WTC11 (cell line): ENCODE measurements around the gene TRIM2. TPM values are rescaled to one million over a fixed set of nuclear protein-coding genes. Genes with fewer than 3 reads are reported as not detected.
A peak's percentile ranks its signal among the peaks of the same experiment; 100 is the strongest.

ENCODE experiments used
- CREB1 ChIP-seq: sonication (generic); formaldehyde crosslinking; IDR thresholded peaks from 2 replicates; pipeline ENCODE4 v1.8.0; 2023; ENCODE audit warnings: mild to moderate bottlenecking, missing genetic modification reagents
- ELF4 ChIP-seq: sonication (generic); formaldehyde crosslinking; IDR thresholded peaks from 2 replicates; pipeline ENCODE4 v1.8.1; 2022; ENCODE audit warnings: low read depth, mild to moderate bottlenecking, moderate library complexity, missing genetic modification reagents
- FOXK1 ChIP-seq: sonication (generic); formaldehyde crosslinking; IDR thresholded peaks from 2 replicates; pipeline ENCODE4 v1.8.0; 2022; ENCODE audit warnings: mild to moderate bottlenecking, moderate library complexity, missing genetic modification reagents
- GABPB1 ChIP-seq: sonication (generic); formaldehyde crosslinking; IDR thresholded peaks from 2 replicates; pipeline ENCODE4 v1.8.1; 2023; ENCODE audit warnings: mild to moderate bottlenecking, missing genetic modification reagents
- GRHL2 ChIP-seq: fragments of 250-450 bp; sonication (Bioruptor Pico); IDR thresholded peaks from 2 replicates; pipeline ENCODE4 v1.8.0; 2022; ENCODE audit warnings: mild to moderate bottlenecking, moderate library complexity; ENCODE audit not compliant: insufficient replicate concordance, severe bottlenecking
- JAZF1 ChIP-seq: fragments of 250-450 bp; sonication (Bioruptor Pico); IDR thresholded peaks from 2 replicates; pipeline ENCODE4 v1.9.0; 2021; ENCODE audit warnings: moderate library complexity, mild to moderate bottlenecking, inconsistent platforms
- JUN ChIP-seq: sonication (generic); formaldehyde crosslinking; IDR thresholded peaks from 2 replicates; pipeline ENCODE4 v1.8.0; 2023; ENCODE audit warnings: mild to moderate bottlenecking, missing genetic modification reagents
- NFATC4 ChIP-seq: fragments of 250-450 bp; sonication (Bioruptor Pico); IDR thresholded peaks from 2 replicates; pipeline ENCODE4 v1.9.0; 2021; ENCODE audit warnings: mild to moderate bottlenecking
- NR2C2 ChIP-seq: sonication (generic); formaldehyde crosslinking; IDR thresholded peaks from 2 replicates; pipeline ENCODE4 v1.8.0; 2022; ENCODE audit warnings: mild to moderate bottlenecking, missing genetic modification reagents
- RELA ChIP-seq: sonication (generic); formaldehyde crosslinking; IDR thresholded peaks from 2 replicates; pipeline ENCODE4 v1.8.1; 2022; ENCODE audit warnings: missing genetic modification reagents, mild to moderate bottlenecking, borderline replicate concordance
- SP1 ChIP-seq: sonication (generic); formaldehyde crosslinking; conservative IDR thresholded peaks from 2 replicates; pipeline ENCODE4 v1.8.1; 2022; ENCODE audit warnings: missing genetic modification reagents
- TEAD1 ChIP-seq: sonication (generic); formaldehyde crosslinking; IDR thresholded peaks from 2 replicates; pipeline ENCODE4 v1.8.0; 2022; ENCODE audit warnings: mild to moderate bottlenecking, missing genetic modification reagents
- TEAD4 ChIP-seq: sonication (generic); formaldehyde crosslinking; IDR thresholded peaks from 2 replicates; pipeline ENCODE4 v1.8.0; 2022; ENCODE audit warnings: mild to moderate bottlenecking, missing genetic modification reagents
- ZNF121 ChIP-seq: sonication (generic); formaldehyde crosslinking; IDR thresholded peaks from 2 replicates; pipeline ENCODE4 v1.8.0; 2023; ENCODE audit warnings: missing genetic modification reagents
- ZNF219 ChIP-seq: sonication (generic); formaldehyde crosslinking; IDR thresholded peaks from 2 replicates; pipeline ENCODE4 v1.8.0; 2023; ENCODE audit warnings: missing genetic modification reagents, mild to moderate bottlenecking, borderline replicate concordance
- ZNF263 ChIP-seq: sonication (generic); formaldehyde crosslinking; IDR thresholded peaks from 2 replicates; pipeline ENCODE4 v1.8.1; 2022; ENCODE audit warnings: low read depth, mild to moderate bottlenecking, moderate library complexity, missing genetic modification reagents
- ZNF317 ChIP-seq: sonication (generic); formaldehyde crosslinking; IDR thresholded peaks from 2 replicates; pipeline ENCODE4 v1.8.1; 2023; ENCODE audit warnings: low read depth, mild to moderate bottlenecking, moderate library complexity, missing genetic modification reagents, borderline replicate concordance
- ZNF396 ChIP-seq: fragments of 250-450 bp; sonication (Bioruptor Pico); IDR thresholded peaks from 2 replicates; pipeline ENCODE4 v1.8.0; 2021; ENCODE audit warnings: mild to moderate bottlenecking, moderate library complexity, borderline replicate concordance
- total RNA-seq: library from RNA; stranded (reverse); gene quantifications from 3 replicates; pipeline ENCODE4 v1.2.3, GENCODE V29; 2021
- TF ChIP-seq, protein P1 (sequence below): sonication (generic); formaldehyde crosslinking; IDR thresholded peaks from 2 replicates; pipeline ENCODE4 v1.8.1; 2023; ENCODE audit warnings: mild to moderate bottlenecking, missing genetic modification reagents
- TF ChIP-seq, protein P2 (sequence below): sonication (generic); formaldehyde crosslinking; IDR thresholded peaks from 2 replicates; pipeline ENCODE4 v1.8.0; 2023; ENCODE audit warnings: missing genetic modification reagents, mild to moderate bottlenecking, borderline replicate concordance
- TF ChIP-seq, protein P3 (sequence below): sonication (generic); formaldehyde crosslinking; IDR thresholded peaks from 2 replicates; pipeline ENCODE4 v1.8.1; 2022; ENCODE audit warnings: low read depth, missing genetic modification reagents, borderline replicate concordance
- TF ChIP-seq, protein P4 (sequence below): fragments of 250-450 bp; sonication (Bioruptor Pico); IDR thresholded peaks from 2 replicates; pipeline ENCODE4 v1.8.0; 2021; ENCODE audit warnings: mild to moderate bottlenecking
- TF ChIP-seq, protein P5 (sequence below): fragments of 250-450 bp; sonication (Bioruptor Pico); IDR thresholded peaks from 2 replicates; pipeline ENCODE4 v1.9.0; 2021; ENCODE audit warnings: mild to moderate bottlenecking
- TF ChIP-seq, protein P6 (sequence below): sonication (generic); formaldehyde crosslinking; IDR thresholded peaks from 2 replicates; pipeline ENCODE4 v1.8.1; 2022; ENCODE audit warnings: low read depth, mild to moderate bottlenecking, moderate library complexity, missing genetic modification reagents, borderline replicate concordance
- TF ChIP-seq, protein P7 (sequence below): sonication (generic); formaldehyde crosslinking; conservative IDR thresholded peaks from 2 replicates; pipeline ENCODE4 v1.8.1; 2022; ENCODE audit warnings: mild to moderate bottlenecking, missing genetic modification reagents
- TF ChIP-seq, protein P8 (sequence below): fragments of 250-450 bp; sonication (Bioruptor Pico); IDR thresholded peaks from 2 replicates; pipeline ENCODE4 v1.9.0; 2021; ENCODE audit warnings: moderate library complexity, mild to moderate bottlenecking, inconsistent platforms, borderline replicate concordance
- TF ChIP-seq, protein P9 (sequence below): fragments of 250-450 bp; sonication (Bioruptor Pico); IDR thresholded peaks from 2 replicates; pipeline ENCODE4 v2.1.2; 2022; ENCODE audit warnings: mild to moderate bottlenecking, moderate library complexity

The TRIM2 gene
- total RNA-seq, 1 experiment from 2014 or later: 54.5 TPM

DNA sequence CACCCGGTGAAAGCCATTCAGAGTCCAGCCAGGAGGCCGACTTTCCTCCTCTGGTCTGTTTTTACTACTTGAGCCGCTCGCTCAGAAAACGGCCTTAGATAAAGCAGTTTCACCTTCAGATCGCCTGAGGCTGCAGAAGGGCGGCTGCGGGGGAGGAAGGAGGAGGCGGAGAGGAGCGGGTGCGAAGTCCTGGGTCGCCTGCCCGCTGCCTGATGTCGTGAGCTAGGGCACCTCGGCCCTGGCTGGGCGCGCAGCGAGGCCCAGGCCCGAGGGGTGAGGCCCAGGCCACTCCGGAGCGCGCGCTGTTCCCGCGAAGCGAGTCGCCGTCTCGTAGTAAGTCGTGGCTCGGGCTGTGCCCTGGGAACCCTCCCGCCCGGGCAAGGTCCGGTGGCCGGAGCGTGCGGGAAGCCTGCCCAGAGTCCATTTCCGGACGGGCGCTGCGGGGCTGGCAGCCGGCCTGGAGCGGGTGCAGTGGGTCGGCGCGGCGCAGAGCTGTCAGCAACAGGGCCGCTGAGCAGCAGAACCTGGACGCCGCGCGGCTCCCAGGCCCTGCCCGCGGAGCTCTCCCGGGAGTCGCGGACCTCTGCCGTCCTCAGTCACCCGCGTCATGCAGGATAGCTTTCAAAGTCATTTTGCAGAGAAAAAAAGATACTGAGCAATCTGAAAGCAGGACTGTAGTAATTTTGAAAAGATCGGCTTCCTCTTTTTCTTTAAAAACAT lies 18.6 kb downstream of the TRIM2 start (continued):
- TF ChIP-seq, protein P1, sequence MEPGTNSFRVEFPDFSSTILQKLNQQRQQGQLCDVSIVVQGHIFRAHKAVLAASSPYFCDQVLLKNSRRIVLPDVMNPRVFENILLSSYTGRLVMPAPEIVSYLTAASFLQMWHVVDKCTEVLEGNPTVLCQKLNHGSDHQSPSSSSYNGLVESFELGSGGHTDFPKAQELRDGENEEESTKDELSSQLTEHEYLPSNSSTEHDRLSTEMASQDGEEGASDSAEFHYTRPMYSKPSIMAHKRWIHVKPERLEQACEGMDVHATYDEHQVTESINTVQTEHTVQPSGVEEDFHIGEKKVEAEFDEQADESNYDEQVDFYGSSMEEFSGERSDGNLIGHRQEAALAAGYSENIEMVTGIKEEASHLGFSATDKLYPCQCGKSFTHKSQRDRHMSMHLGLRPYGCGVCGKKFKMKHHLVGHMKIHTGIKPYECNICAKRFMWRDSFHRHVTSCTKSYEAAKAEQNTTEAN (CRISPR knock-in tag): no peak
- TF ChIP-seq JUN (CRISPR knock-in tag) (no peak), ZNF317 (CRISPR knock-in tag) (no peak), NFATC4 (CRISPR knock-in tag) (no peak), GRHL2 (CRISPR knock-in tag) (no peak), SP1 (CRISPR knock-in tag) (no peak), CREB1 (CRISPR knock-in tag) (no peak; the same call in 1 of the 2 replicates), NR2C2 (CRISPR knock-in tag) (no peak), RELA (CRISPR knock-in tag) (peak; percentile 78; the same call in 1 of the 2 replicates), FOXK1 (CRISPR knock-in tag) (0 out of 2 replicates have a peak, but pooled peaks have one; percentile 21), TEAD1 (CRISPR knock-in tag) (no peak), JAZF1 (no peak), ZNF121 (no peak), TEAD4 (CRISPR knock-in tag) (no peak), ELF4 (CRISPR knock-in tag) (no peak), ZNF263 (no peak), GABPB1 (peak; percentile 58), ZNF396 (no peak), ZNF219 (CRISPR knock-in tag) (no peak)
- TF ChIP-seq, protein P2, sequence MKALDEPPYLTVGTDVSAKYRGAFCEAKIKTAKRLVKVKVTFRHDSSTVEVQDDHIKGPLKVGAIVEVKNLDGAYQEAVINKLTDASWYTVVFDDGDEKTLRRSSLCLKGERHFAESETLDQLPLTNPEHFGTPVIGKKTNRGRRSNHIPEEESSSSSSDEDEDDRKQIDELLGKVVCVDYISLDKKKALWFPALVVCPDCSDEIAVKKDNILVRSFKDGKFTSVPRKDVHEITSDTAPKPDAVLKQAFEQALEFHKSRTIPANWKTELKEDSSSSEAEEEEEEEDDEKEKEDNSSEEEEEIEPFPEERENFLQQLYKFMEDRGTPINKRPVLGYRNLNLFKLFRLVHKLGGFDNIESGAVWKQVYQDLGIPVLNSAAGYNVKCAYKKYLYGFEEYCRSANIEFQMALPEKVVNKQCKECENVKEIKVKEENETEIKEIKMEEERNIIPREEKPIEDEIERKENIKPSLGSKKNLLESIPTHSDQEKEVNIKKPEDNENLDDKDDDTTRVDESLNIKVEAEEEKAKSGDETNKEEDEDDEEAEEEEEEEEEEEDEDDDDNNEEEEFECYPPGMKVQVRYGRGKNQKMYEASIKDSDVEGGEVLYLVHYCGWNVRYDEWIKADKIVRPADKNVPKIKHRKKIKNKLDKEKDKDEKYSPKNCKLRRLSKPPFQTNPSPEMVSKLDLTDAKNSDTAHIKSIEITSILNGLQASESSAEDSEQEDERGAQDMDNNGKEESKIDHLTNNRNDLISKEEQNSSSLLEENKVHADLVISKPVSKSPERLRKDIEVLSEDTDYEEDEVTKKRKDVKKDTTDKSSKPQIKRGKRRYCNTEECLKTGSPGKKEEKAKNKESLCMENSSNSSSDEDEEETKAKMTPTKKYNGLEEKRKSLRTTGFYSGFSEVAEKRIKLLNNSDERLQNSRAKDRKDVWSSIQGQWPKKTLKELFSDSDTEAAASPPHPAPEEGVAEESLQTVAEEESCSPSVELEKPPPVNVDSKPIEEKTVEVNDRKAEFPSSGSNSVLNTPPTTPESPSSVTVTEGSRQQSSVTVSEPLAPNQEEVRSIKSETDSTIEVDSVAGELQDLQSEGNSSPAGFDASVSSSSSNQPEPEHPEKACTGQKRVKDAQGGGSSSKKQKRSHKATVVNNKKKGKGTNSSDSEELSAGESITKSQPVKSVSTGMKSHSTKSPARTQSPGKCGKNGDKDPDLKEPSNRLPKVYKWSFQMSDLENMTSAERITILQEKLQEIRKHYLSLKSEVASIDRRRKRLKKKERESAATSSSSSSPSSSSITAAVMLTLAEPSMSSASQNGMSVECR (CRISPR knock-in tag): 0 out of 2 replicates have a peak, but pooled peaks have one; percentile 39
- TF ChIP-seq, protein P3, sequence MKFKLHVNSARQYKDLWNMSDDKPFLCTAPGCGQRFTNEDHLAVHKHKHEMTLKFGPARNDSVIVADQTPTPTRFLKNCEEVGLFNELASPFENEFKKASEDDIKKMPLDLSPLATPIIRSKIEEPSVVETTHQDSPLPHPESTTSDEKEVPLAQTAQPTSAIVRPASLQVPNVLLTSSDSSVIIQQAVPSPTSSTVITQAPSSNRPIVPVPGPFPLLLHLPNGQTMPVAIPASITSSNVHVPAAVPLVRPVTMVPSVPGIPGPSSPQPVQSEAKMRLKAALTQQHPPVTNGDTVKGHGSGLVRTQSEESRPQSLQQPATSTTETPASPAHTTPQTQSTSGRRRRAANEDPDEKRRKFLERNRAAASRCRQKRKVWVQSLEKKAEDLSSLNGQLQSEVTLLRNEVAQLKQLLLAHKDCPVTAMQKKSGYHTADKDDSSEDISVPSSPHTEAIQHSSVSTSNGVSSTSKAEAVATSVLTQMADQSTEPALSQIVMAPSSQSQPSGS (CRISPR knock-in tag): no peak
- TF ChIP-seq, protein P4, sequence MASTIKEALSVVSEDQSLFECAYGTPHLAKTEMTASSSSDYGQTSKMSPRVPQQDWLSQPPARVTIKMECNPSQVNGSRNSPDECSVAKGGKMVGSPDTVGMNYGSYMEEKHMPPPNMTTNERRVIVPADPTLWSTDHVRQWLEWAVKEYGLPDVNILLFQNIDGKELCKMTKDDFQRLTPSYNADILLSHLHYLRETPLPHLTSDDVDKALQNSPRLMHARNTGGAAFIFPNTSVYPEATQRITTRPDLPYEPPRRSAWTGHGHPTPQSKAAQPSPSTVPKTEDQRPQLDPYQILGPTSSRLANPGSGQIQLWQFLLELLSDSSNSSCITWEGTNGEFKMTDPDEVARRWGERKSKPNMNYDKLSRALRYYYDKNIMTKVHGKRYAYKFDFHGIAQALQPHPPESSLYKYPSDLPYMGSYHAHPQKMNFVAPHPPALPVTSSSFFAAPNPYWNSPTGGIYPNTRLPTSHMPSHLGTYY: no peak
- TF ChIP-seq, protein P5, sequence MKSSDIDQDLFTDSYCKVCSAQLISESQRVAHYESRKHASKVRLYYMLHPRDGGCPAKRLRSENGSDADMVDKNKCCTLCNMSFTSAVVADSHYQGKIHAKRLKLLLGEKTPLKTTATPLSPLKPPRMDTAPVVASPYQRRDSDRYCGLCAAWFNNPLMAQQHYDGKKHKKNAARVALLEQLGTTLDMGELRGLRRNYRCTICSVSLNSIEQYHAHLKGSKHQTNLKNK (CRISPR knock-in tag): no peak
- TF ChIP-seq, protein P6, sequence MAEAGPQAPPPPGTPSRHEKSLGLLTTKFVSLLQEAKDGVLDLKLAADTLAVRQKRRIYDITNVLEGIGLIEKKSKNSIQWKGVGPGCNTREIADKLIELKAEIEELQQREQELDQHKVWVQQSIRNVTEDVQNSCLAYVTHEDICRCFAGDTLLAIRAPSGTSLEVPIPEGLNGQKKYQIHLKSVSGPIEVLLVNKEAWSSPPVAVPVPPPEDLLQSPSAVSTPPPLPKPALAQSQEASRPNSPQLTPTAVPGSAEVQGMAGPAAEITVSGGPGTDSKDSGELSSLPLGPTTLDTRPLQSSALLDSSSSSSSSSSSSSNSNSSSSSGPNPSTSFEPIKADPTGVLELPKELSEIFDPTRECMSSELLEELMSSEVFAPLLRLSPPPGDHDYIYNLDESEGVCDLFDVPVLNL (CRISPR knock-in tag): no peak
- TF ChIP-seq, protein P7, sequence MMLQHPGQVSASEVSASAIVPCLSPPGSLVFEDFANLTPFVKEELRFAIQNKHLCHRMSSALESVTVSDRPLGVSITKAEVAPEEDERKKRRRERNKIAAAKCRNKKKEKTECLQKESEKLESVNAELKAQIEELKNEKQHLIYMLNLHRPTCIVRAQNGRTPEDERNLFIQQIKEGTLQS (CRISPR knock-in tag): no peak
- TF ChIP-seq, protein P8, sequence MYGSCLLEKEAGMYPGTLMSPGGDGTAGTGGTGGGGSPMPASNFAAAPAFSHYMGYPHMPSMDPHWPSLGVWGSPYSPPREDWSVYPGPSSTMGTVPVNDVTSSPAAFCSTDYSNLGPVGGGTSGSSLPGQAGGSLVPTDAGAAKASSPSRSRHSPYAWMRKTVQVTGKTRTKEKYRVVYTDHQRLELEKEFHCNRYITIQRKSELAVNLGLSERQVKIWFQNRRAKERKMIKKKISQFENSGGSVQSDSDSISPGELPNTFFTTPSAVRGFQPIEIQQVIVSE (CRISPR knock-in tag): no peak
- TF ChIP-seq, protein P9, sequence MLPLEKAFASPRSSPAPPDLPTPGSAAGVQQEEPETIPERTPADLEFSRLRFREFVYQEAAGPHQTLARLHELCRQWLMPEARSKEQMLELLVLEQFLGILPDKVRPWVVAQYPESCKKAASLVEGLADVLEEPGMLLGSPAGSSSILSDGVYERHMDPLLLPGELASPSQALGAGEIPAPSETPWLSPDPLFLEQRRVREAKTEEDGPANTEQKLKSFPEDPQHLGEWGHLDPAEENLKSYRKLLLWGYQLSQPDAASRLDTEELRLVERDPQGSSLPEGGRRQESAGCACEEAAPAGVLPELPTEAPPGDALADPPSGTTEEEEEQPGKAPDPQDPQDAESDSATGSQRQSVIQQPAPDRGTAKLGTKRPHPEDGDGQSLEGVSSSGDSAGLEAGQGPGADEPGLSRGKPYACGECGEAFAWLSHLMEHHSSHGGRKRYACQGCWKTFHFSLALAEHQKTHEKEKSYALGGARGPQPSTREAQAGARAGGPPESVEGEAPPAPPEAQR (CRISPR knock-in tag): no peak
